Measurements from ENCODE around the gene CERT1. TPM values are rescaled to one million over a fixed set of nuclear protein-coding genes. Genes with fewer than 3 reads are reported as not detected.
A peak's percentile ranks its signal among the peaks of the same experiment; 100 is the strongest.
"Not testable (repeated sequence)": the region's sequence is repeated elsewhere in the genome, so short reads cannot be mapped to it uniquely, and the experiment has no call there.

Gene CERT1
- total and polyA plus RNA-seq, 8 donors, result 49.2 to 72.7 (median 56.9) TPM

DNA sequence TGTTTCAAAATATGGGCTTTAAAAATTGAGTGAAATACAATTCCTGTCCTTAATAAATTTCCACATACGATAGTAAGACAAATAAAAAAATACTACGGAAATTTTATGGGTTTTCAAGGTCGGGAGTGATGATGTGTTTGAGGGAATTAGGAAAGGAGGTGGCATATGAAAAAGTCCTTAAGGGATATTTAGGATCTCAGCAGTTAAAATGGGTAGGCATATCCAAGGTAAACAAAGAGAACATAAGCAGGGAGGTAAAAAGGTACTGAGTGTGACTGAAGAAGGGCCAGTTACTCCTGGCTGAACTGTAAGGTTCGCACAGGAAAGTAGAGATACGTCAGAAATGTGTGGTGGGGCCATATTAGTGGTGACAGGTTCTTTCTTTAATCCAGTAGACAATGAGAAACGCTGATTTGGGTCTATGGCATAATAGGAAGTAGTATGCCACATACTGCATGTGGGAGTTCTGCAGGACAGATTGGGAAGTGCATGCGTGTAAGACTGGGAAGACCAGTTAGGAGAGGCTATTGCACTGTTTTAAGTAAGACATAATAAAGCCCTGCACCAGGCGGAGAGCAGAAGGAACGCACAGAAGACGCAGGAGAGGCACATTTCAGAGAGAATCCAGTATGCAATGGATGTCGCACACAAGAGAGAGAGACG lies 175.3 kb downstream of the CERT1 start:
- intact Hi-C loops (cut with DNase I), result no loop called here
- H3K27me3 ChIP-seq, result no peaks in the 10 kb centered on the region
- H3K9me3 ChIP-seq, result no peaks in the 10 kb centered on the region
- peak; percentile 34 to 62 for TF ChIP-seq CTCF (IDR thresholded peaks at IDR 0.05)
- H3K36me3 ChIP-seq, result no peaks in the 10 kb centered on the region
- peak overlapping the region; percentile 96 to 98 for H3K27ac ChIP-seq
- DNase-seq, result peak in 2 of 4 donors; percentile 51 to 71
- H3K4me1 ChIP-seq, result peaks cover 0 to 34% of the 10 kb centered on the region in 2 donors
- peak overlapping the region; percentile 92 for H3K4me3 ChIP-seq
- ATAC-seq, result peak; percentile 69

- DNase-seq, result no peak
- Histone ChIP-seq H3K4me3 (no peak overlapping the region), H3K9me3 (no peaks in the 10 kb centered on the region), H3K27me3 (no peaks in the 10 kb centered on the region), H3K4me1 (peaks cover 0 to 28% of the 10 kb centered on the region in 2 donors), H3K36me3 (no peaks in the 10 kb centered on the region), H3K27ac (peak overlapping the region in 1 of 2 donors; percentile 98)
- ATAC-seq, result no peak
- intact Hi-C loops (cut with DNase I), result no loop called here
- TF ChIP-seq CTCF (IDR thresholded peaks at IDR 0.05), result no peak
These were observed 175.9 kb downstream of the CERT1 start for GRCh38 chr5:75335486-75335885.

DNA sequence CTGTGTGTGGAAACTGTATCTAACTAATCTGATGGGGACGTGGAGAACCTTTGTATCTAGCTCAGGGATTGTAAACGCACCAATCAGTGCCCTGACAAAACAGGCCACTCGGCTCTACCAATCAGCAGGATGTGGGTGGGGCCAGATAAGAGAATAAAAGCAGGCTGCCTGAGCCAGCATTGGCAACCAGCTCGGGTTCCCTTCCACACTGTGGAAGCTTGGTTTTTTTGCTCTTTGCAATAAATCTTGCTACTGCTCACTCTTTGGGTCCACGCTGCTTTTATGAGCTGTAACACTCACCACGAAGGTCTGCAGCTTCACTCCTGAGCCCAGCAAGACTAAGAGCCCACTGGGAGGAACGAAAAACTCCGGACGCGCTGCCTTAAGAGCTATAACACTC lies 177.0 kb downstream of the CERT1 start:
- DNase-seq; ATAC-seq; H3K9me3 ChIP-seq; H3K36me3 ChIP-seq; H3K4me3 ChIP-seq; H3K27me3 ChIP-seq; H3K27ac ChIP-seq; intact Hi-C loops (cut with DNase I): not testable (repeated sequence)
- peaks cover 0 to 21% of the 10 kb centered on the region in 2 donors for H3K4me1 ChIP-seq

DNA sequence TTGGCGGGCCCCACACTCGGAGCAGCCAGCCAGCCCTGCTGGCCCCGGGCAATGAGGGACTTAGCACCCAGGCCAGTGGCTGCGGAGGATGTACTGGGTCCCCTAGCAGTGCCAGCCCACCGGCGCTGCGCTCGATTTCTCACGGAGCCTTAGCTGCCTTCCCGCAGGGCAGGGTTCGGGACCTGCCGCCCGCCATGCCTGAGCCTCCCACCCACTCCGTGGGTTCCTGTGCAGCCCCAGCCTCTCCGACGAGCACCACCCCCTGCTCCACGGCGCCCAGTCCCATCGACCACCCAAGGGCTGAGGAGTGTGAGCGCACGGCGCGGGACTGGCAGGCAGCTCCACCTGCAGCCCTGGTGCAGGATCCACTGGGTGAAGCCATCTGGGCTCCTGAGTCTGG lies 177.7 kb downstream of the CERT1 start:
- intact Hi-C loops (cut with DNase I); DNase-seq: not testable (repeated sequence)

GRCh38 chr5:75331095-75332090 lies 180.0 kb downstream of the CERT1 start:
- ATAC-seq (no peak), DNase-seq (no peak)
- intact Hi-C loops (cut with DNase I), result no loop called here
- no peaks in the 10 kb centered on the region for H3K9me3 ChIP-seq
- no peak for TF ChIP-seq CTCF (IDR thresholded peaks at IDR 0.05)
- no peak overlapping the region for H3K4me3 ChIP-seq
- peaks cover 0 to 8% of the 10 kb centered on the region in 2 donors for H3K4me1 ChIP-seq
- no peaks in the 10 kb centered on the region for H3K27me3 ChIP-seq
- H3K36me3 ChIP-seq, result no peaks in the 10 kb centered on the region
- H3K27ac ChIP-seq, result no peak overlapping the region

More for the DNA sequence above, 177.7 kb downstream of the CERT1 start:
- ATAC-seq, H3K4me3 ChIP-seq, H3K9me3 ChIP-seq, H3K27ac ChIP-seq, H3K27me3 ChIP-seq, H3K36me3 ChIP-seq: not testable (repeated sequence)
- H3K4me1 ChIP-seq, result peaks cover 0 to 16% of the 10 kb centered on the region in 2 donors

GRCh38 chr5:75330404-75330803 lies 181.0 kb downstream of the CERT1 start:
- DNase-seq (no peak), ATAC-seq (no peak)
- no peaks in the 10 kb centered on the region for H3K27me3 ChIP-seq
- no peak for TF ChIP-seq CTCF (IDR thresholded peaks at IDR 0.05)
- no peak overlapping the region for H3K27ac ChIP-seq
- no peaks in the 10 kb centered on the region for H3K36me3 ChIP-seq
- intact Hi-C loops (cut with DNase I), result no loop called here
- no peaks in the 10 kb centered on the region for H3K4me1 ChIP-seq
- H3K9me3 ChIP-seq, result no peaks in the 10 kb centered on the region
- no peak overlapping the region for H3K4me3 ChIP-seq

Measured in left lung (tissue), 10 donors.